Measurements from ENCODE around the gene ZNF653.

DNA sequence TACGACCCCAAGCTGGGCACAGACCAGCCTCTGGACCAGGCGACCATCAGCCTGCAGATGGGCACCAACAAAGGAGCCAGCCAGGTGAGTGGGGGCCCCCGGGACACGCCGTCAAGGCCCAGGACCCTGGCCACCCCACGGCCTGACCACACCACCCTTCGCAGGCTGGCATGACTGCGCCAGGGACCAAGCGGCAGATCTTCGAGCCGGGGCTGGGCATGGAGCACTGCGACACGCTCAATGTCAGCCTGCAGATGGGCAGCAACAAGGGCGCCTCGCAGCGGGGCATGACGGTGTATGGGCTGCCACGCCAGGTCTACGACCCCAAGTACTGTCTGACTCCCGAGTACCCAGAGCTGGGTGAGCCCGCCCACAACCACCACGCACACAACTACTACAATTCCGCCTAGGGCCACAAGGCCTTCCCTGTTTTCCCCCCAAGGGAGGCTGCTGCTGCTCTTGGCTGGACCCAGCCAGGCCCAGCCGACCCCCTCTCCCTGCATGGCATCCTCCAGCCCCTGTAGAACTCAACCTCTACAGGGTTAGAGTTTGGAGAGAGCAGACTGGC, 43.8 kb upstream of the ZNF653 start:
- TF ChIP-seq GATA3 (IDR thresholded peaks at IDR 0.05; ENCODE audit: low read depth, low read length): no peak
- TF ChIP-seq GATA2 (IDR thresholded peaks at IDR 0.05; ENCODE audit: low read depth, low read length): no peak

Data from SH-SY5Y (cell line).